OCI-LY1 (cell line): ENCODE data around the gene IMMP2L.

Experiments
- H2AFZ ChIP-seq: fragments of 200-600 bp; sonication (generic), shearing (Covaris generic); 2 replicates; pipeline ENCODE4 v1.6.0; 2014; ENCODE audit warnings: antibody characterized with exemption, mild to moderate bottlenecking, low read length
- H3F3A ChIP-seq: fragments of 200-600 bp; sonication (generic), shearing (Covaris generic); 2 replicates; pipeline ENCODE4 v1.6.0; 2014; ENCODE audit warnings: mild to moderate bottlenecking, antibody characterized with exemption, low read length, moderate library complexity; ENCODE audit not compliant: insufficient read depth
- H3K27ac ChIP-seq: fragments of 200-600 bp; sonication (generic); 2 replicates; pipeline ENCODE4 v1.5.1; 2014; ENCODE audit warnings: low read length, mixed run types, mild to moderate bottlenecking, low read depth; ENCODE audit not compliant: poor library complexity, severe bottlenecking
- H3K27me3 ChIP-seq: fragments of 200-600 bp; sonication (generic); 2 replicates; pipeline ENCODE4 v1.6.0; 2014; ENCODE audit warnings: antibody characterized with exemption, mild to moderate bottlenecking, low read length, moderate library complexity; ENCODE audit not compliant: insufficient read depth
- H3K36me3 ChIP-seq: fragments of 200-600 bp; sonication (generic); 2 replicates; pipeline ENCODE4 v1.6.1; 2014; ENCODE audit warnings: mild to moderate bottlenecking, antibody characterized with exemption, low read length, moderate library complexity, mixed read lengths; ENCODE audit not compliant: insufficient read depth
- H3K4me1 ChIP-seq: fragments of 200-600 bp; sonication (generic); 2 replicates; pipeline ENCODE4 v1.5.1; 2014; ENCODE audit warnings: mild to moderate bottlenecking, low read length, moderate library complexity; ENCODE audit not compliant: insufficient read depth, severe bottlenecking
- H3K4me2 ChIP-seq: fragments of 200-600 bp; sonication (generic), shearing (Covaris generic); 2 replicates; pipeline ENCODE4 v1.6.1; 2014; ENCODE audit warnings: low read length
- H3K4me3 ChIP-seq: fragments of 200-600 bp; sonication (generic); 2 replicates; pipeline ENCODE4 v1.5.1; 2014; ENCODE audit warnings: low read length, low read depth, mild to moderate bottlenecking, mixed read lengths; ENCODE audit not compliant: poor library complexity, severe bottlenecking
- H3K79me2 ChIP-seq: fragments of 200-600 bp; shearing (Covaris generic); 2 replicates; pipeline ENCODE4 v1.6.1; 2016; ENCODE audit warnings: mixed run types, low read length, mixed read lengths; ENCODE audit not compliant: insufficient read depth
- H3K9ac ChIP-seq: fragments of 200-600 bp; sonication (generic), shearing (Covaris generic); 2 replicates; pipeline ENCODE4 v1.6.1; 2014; ENCODE audit warnings: mild to moderate bottlenecking, low read length, mixed read lengths
- H3K9me2 ChIP-seq: fragments of 200-600 bp; sonication (generic), shearing (Covaris generic); 2 replicates; pipeline ENCODE4 v1.6.1; 2014; ENCODE audit warnings: low read depth, mild to moderate bottlenecking, low read length, mixed read lengths
- H3K9me3 ChIP-seq: fragments of 200-600 bp; shearing (Covaris generic); 2 replicates; pipeline ENCODE4 v1.6.1; 2014; ENCODE audit warnings: low read length, mixed read lengths
- H4K20me1 ChIP-seq: fragments of 200-600 bp; sonication (generic), shearing (Covaris generic); 2 replicates; pipeline ENCODE4 v1.6.0; 2016; ENCODE audit warnings: mild to moderate bottlenecking, low read length; ENCODE audit not compliant: insufficient read depth
- CTCF ChIP-seq: fragments of 200-600 bp; sonication (generic), shearing (Covaris generic); IDR thresholded peaks from 2 replicates; pipeline ENCODE4 v1.5.1; 2017; ENCODE audit warnings: mild to moderate bottlenecking, antibody characterized with exemption, low read length, moderate library complexity, mixed read lengths
- EZH2 ChIP-seq: fragments of 200-600 bp; sonication (generic), shearing (Covaris generic); IDR thresholded peaks from 2 replicates; pipeline ENCODE4 v1.8.0; 2017; ENCODE audit warnings: borderline replicate concordance, mixed run types, mild to moderate bottlenecking, antibody characterized with exemption, low read length, moderate library complexity, mixed read lengths

IMMP2L gene

GRCh38 chr7:111057066-111057465 lies 505.2 kb downstream of the IMMP2L start:
- Histone ChIP-seq H3K4me1 (peaks cover 8% of the 10 kb centered on the region), H3K79me2 (no peaks in the 10 kb centered on the region), H4K20me1 (no peaks in the 10 kb centered on the region), H3K4me3 (no peak overlapping the region), H3K36me3 (no peaks in the 10 kb centered on the region), H3K9ac (no peak overlapping the region), H3F3A (no peaks in the 10 kb centered on the region), H3K27ac (no peak overlapping the region), H3K9me2 (no peaks in the 10 kb centered on the region), H3K27me3 (no peaks in the 10 kb centered on the region), H3K9me3 (0 out of 2 replicates have a peak, but pooled peaks cover 2% of the 10 kb centered on the region), H2AFZ (no peak overlapping the region), H3K4me2 (no peak overlapping the region)
- TF ChIP-seq EZH2 (no peak), CTCF (no peak)

- no peaks in the 10 kb centered on the region for H3K27me3 ChIP-seq
- no peaks in the 10 kb centered on the region for H3F3A ChIP-seq
- H3K9ac ChIP-seq: no peak overlapping the region
- peaks cover 8% of the 10 kb centered on the region for H3K4me1 ChIP-seq
- no peaks in the 10 kb centered on the region for H3K9me2 ChIP-seq
- H3K9me3 ChIP-seq: no peaks in the 10 kb centered on the region
- H2AFZ ChIP-seq: no peak overlapping the region
- no peaks in the 10 kb centered on the region for H3K36me3 ChIP-seq
- no peak overlapping the region for H3K4me3 ChIP-seq
- H4K20me1 ChIP-seq: no peaks in the 10 kb centered on the region
- no peak for TF ChIP-seq CTCF
- no peak for TF ChIP-seq EZH2
- H3K79me2 ChIP-seq: no peaks in the 10 kb centered on the region
- no peak overlapping the region for H3K4me2 ChIP-seq
- H3K27ac ChIP-seq: no peak overlapping the region
Observed at GRCh38 chr7:111056371-111056770, 505.9 kb downstream of the IMMP2L start.

GRCh38 chr7:111053035-111053434 lies 509.3 kb downstream of the IMMP2L start:
- no peaks in the 10 kb centered on the region for H3F3A ChIP-seq
- H3K79me2 ChIP-seq: no peaks in the 10 kb centered on the region
- no peak for TF ChIP-seq EZH2
- no peak for TF ChIP-seq CTCF
- H3K36me3 ChIP-seq: no peaks in the 10 kb centered on the region
- no peak overlapping the region for H2AFZ ChIP-seq
- H3K9me2 ChIP-seq: no peaks in the 10 kb centered on the region
- no peak overlapping the region for H3K4me2 ChIP-seq
- no peaks in the 10 kb centered on the region for H3K27me3 ChIP-seq
- H3K4me1 ChIP-seq: peaks cover 8% of the 10 kb centered on the region
- no peak overlapping the region for H3K9ac ChIP-seq
- H3K27ac ChIP-seq: no peak overlapping the region
- no peaks in the 10 kb centered on the region for H3K9me3 ChIP-seq
- no peak overlapping the region for H3K4me3 ChIP-seq
- H4K20me1 ChIP-seq: no peaks in the 10 kb centered on the region
